ENCODE data around the gene STOML2.

The STOML2 gene

DNA sequence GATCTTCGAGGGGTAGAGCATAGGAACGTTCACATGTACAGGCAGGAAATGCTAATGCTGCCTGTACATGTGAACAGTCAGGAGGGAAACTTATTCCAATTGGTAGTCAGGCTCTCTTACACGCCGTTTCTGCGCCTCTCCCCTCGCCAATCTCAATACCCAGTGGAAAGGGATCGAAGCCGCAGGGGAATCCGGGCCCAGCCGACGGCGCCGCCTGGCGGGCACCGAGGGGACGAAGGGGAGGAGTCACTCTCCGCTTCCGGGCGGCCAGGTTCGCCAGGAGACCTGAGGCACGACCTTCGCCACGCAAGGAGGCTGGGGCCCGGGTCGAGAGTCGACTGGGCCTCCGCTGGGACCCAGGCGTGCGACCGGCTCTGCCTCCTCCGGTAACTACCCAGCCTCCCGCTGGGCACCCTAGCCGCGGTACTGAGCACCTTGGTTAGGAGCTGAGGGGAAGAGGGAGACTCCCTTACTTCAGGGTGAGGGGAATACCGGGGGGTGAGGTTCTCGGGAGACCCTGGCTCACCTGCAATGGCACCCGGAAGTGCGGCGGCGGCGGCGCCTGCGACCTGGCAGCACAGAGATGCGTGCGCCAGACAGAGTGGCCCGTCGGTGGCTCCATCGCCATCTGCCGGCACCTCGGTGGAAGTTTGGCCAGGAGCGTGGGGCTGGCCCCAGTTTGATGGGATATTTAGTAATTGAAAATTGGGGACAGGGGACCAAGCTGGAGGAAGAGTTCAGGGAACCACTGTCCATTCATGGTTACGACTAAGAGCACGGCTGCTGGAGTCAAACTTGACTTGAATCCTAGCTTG is 6.7 kb downstream of the STOML2 start, which contains the start of gene PIGO (continued):
- TF ChIP-seq REST (tag by site-specific recombination; IDR thresholded peaks at IDR 0.05) = no peak
- TF ChIP-seq AEBP2 (tag by site-specific recombination; IDR thresholded peaks at IDR 0.05; ENCODE audit: borderline replicate concordance) = no peak
- TF ChIP-seq SCRT2 (tag by site-specific recombination; IDR thresholded peaks at IDR 0.05) = peak; percentile 55; the same call in 1 of the 2 replicates
- peak; percentile 73; the same call in 1 of the 2 replicates for TF ChIP-seq ZFP37 (tag by site-specific recombination; IDR thresholded peaks at IDR 0.05)
- TF ChIP-seq ZNF324 (tag by site-specific recombination; IDR thresholded peaks at IDR 0.05) = peak; percentile 90
- no peak for TF ChIP-seq ZNF449 (tag by site-specific recombination; IDR thresholded peaks at IDR 0.05)
- TF ChIP-seq ZFP41 (tag by site-specific recombination; IDR thresholded peaks at IDR 0.05; ENCODE audit: borderline replicate concordance) = no peak
- TF ChIP-seq, protein P1, sequence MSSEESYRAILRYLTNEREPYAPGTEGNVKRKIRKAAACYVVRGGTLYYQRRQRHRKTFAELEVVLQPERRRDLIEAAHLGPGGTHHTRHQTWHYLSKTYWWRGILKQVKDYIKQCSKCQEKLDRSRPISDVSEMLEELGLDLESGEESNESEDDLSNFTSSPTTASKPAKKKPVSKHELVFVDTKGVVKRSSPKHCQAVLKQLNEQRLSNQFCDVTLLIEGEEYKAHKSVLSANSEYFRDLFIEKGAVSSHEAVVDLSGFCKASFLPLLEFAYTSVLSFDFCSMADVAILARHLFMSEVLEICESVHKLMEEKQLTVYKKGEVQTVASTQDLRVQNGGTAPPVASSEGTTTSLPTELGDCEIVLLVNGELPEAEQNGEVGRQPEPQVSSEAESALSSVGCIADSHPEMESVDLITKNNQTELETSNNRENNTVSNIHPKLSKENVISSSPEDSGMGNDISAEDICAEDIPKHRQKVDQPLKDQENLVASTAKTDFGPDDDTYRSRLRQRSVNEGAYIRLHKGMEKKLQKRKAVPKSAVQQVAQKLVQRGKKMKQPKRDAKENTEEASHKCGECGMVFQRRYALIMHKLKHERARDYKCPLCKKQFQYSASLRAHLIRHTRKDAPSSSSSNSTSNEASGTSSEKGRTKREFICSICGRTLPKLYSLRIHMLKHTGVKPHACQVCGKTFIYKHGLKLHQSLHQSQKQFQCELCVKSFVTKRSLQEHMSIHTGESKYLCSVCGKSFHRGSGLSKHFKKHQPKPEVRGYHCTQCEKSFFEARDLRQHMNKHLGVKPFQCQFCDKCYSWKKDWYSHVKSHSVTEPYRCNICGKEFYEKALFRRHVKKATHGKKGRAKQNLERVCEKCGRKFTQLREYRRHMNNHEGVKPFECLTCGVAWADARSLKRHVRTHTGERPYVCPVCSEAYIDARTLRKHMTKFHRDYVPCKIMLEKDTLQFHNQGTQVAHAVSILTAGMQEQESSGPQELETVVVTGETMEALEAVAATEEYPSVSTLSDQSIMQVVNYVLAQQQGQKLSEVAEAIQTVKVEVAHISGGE (tag by site-specific recombination; conservative IDR thresholded peaks at IDR 0.05; ENCODE audit: low read depth) = peak; percentile 94
- TF ChIP-seq ZNF350 (tag by site-specific recombination; IDR thresholded peaks at IDR 0.05) = no peak
- no peak for TF ChIP-seq ZNF433 (tag by site-specific recombination; IDR thresholded peaks at IDR 0.05; ENCODE audit: low read depth)
- TF ChIP-seq ZNF792 (tag by site-specific recombination; IDR thresholded peaks at IDR 0.05) = no peak
- peak; percentile 88 for TF ChIP-seq ZBTB17 (tag by site-specific recombination; IDR thresholded peaks at IDR 0.05)
- no peak for TF ChIP-seq MEIS1 (CRISPR knock-in tag; IDR thresholded peaks at IDR 0.05; ENCODE audit: borderline replicate concordance)
- TF ChIP-seq OSR2 (tag by site-specific recombination; IDR thresholded peaks at IDR 0.05) = no peak
- TF ChIP-seq RBAK (tag by site-specific recombination; IDR thresholded peaks at IDR 0.05) = no peak
- no peak for TF ChIP-seq ZNF202 (tag by site-specific recombination; IDR thresholded peaks at IDR 0.05; ENCODE audit: borderline replicate concordance)
- TF ChIP-seq PRDM2 (tag by site-specific recombination; IDR thresholded peaks at IDR 0.05; ENCODE audit: borderline replicate concordance) = no peak
- TF ChIP-seq ZNF248 (tag by site-specific recombination; IDR thresholded peaks at IDR 0.05) = no peak
- TF ChIP-seq BCL6B (tag by site-specific recombination; IDR thresholded peaks at IDR 0.05) = no peak
- TF ChIP-seq SP3 (tag by site-specific recombination; IDR thresholded peaks at IDR 0.05) = peak; percentile 75
- TF ChIP-seq ZNF530 (tag by site-specific recombination; IDR thresholded peaks at IDR 0.05; ENCODE audit: low read depth) = no peak
